HG02642 (cell line): ENCODE measurements around the gene EIF4H.
"Not testable (repeated sequence)": the region's sequence is repeated elsewhere in the genome, so short reads cannot be mapped to it uniquely, and the experiment has no call there.

Experiments used
- ATAC-seq: cut with Tn5 transposase; IDR thresholded peaks from one replicate; pipeline ENCODE4 v1.9.1; 2021; ENCODE audit warnings: mild to moderate bottlenecking; ENCODE audit not compliant: unreplicated experiment, poor library complexity

The EIF4H gene

GRCh38 chr7:74195968-74196654 lies 22.0 kb downstream of the EIF4H start:
- ATAC-seq = not testable (repeated sequence)

- ATAC-seq = no peak
These were observed 23.4 kb downstream of the EIF4H start for GRCh38 chr7:74197449-74198124.

- no peak for ATAC-seq
These were observed 25.6 kb downstream of the EIF4H start for GRCh38 chr7:74199551-74200355.

- no peak for ATAC-seq
These were observed 28.8 kb downstream of the EIF4H start for GRCh38 chr7:74202841-74203556.

GRCh38 chr7:74203956-74204618 lies 29.9 kb downstream of the EIF4H start:
- ATAC-seq = no peak

- not testable (repeated sequence) for ATAC-seq
These were observed 31.9 kb downstream of the EIF4H start for GRCh38 chr7:74206052-74206451.

- ATAC-seq = peak; percentile 38
These were observed 32.5 kb downstream of the EIF4H start for GRCh38 chr7:74206589-74207120.

GRCh38 chr7:74207586-74207985 lies 33.4 kb downstream of the EIF4H start:
- no peak for ATAC-seq

- not testable (repeated sequence) for ATAC-seq
These were observed 34.1 kb downstream of the EIF4H start for GRCh38 chr7:74208241-74208640.

GRCh38 chr7:74212661-74213060 lies 38.5 kb downstream of the EIF4H start:
- ATAC-seq = no peak

GRCh38 chr7:74214816-74215630 lies 40.9 kb downstream of the EIF4H start:
- ATAC-seq = no peak

GRCh38 chr7:74215921-74216320 lies 41.8 kb downstream of the EIF4H start:
- no peak for ATAC-seq

GRCh38 chr7:74216361-74216761 lies 42.2 kb downstream of the EIF4H start:
- ATAC-seq = peak; percentile 26

GRCh38 chr7:74217455-74218342 lies 43.5 kb downstream of the EIF4H start:
- peak; percentile 50 for ATAC-seq

GRCh38 chr7:74218343-74218698 lies 44.2 kb downstream of the EIF4H start:
- ATAC-seq = no peak

- ATAC-seq = no peak
These were observed 45.3 kb downstream of the EIF4H start for GRCh38 chr7:74219416-74219815.

GRCh38 chr7:74220229-74220628 lies 46.1 kb downstream of the EIF4H start:
- no peak for ATAC-seq

GRCh38 chr7:74221713-74222112 lies 47.6 kb downstream of the EIF4H start:
- no peak for ATAC-seq
